Activated CD4-positive, alpha-beta T cell treated with anti-CD3 and anti-CD28 coated beads, Interleukin-2, amount 10 ng/mL, durations not matched to agents 7 days and 5 days (primary cell): ENCODE measurements around the gene MFAP2. TPM values are rescaled to one million over a fixed set of nuclear protein-coding genes. Genes with fewer than 3 reads are reported as not detected.

Source experiments
- CTCF ChIA-PET: fragments of 350-600 bp; sonication (Branson Sonifier 250); formaldehyde crosslinking; loops from one replicate; lab custom pipeline; 2021; ENCODE audit warnings: antibody characterized with exemption; lab: Charles Lee
- POLR2A ChIA-PET: fragments of 350-600 bp; sonication (Branson Sonifier 250); formaldehyde crosslinking; loops from one replicate; lab custom pipeline; 2021; ENCODE audit warnings: antibody characterized with exemption; lab: Charles Lee
- DNase-seq: peaks from one replicate; pipeline ENCODE4 v3.0.0-alpha.2; 2020
- H3K27ac Mint-ChIP-seq: one replicate; pipeline ENCODE4 v1.8.0; 2021; ENCODE audit warnings: mild to moderate bottlenecking, moderate library complexity, mixed read lengths
- H3K27me3 Mint-ChIP-seq: one replicate; pipeline ENCODE4 v1.8.0; 2021; ENCODE audit warnings: mixed read lengths
- H3K36me3 Mint-ChIP-seq: one replicate; pipeline ENCODE4 v1.8.0; 2021; ENCODE audit warnings: low read depth, mixed read lengths
- H3K4me1 Mint-ChIP-seq: one replicate; pipeline ENCODE4 v1.8.0; 2021; ENCODE audit warnings: mixed read lengths
- H3K4me3 Mint-ChIP-seq: one replicate; pipeline ENCODE4 v1.8.0; 2021; ENCODE audit warnings: mild to moderate bottlenecking, moderate library complexity, mixed read lengths
- H3K9me3 Mint-ChIP-seq: one replicate; pipeline ENCODE4 v1.8.0; 2021; ENCODE audit warnings: mixed read lengths
- total RNA-seq, 2 experiments: library from RNA; stranded (reverse); gene quantifications; one replicate each; pipeline ENCODE4 v1.2.3, GENCODE V29; 2021

MFAP2 gene
- total RNA-seq, 2 experiments from 2014 or later = not detected

DNA sequence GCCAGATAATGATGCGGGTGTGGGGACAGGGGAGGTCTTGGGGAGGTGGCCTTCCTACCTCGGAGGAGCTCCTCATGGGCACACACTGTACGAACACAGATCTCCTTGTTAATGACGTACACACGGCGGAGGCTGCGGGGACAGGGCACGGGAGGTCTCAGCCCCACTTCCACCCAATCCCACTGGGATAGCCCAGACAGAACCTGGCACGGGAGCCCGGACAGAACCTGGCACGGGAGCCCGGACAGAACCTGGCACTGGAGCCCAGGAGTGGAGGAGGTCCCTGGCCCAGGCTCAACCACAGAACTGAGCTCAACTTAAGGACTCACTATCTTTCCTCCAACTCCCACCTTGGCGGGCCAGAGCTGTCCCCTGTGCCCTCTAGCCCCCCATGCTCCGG lies 5.2 kb downstream of the MFAP2 start:
- no peaks in the 10 kb centered on the region for H3K9me3 Mint-ChIP-seq
- H3K27me3 Mint-ChIP-seq = peaks cover 8% of the 10 kb centered on the region
- no peaks in the 10 kb centered on the region for H3K36me3 Mint-ChIP-seq
- ChIA-PET CTCF (interaction anchor here (0.6 to 1.2 kb wide), 2 partner anchors 11 to 1929 kb away, joined by 3 read pairs; no protein-coding TSS in a partner anchor), POLR2A (no interaction called here)
- DNase-seq = no peak
- no peak overlapping the region for H3K27ac Mint-ChIP-seq
- H3K4me3 Mint-ChIP-seq = no peak overlapping the region
- no peaks in the 10 kb centered on the region for H3K4me1 Mint-ChIP-seq

DNA sequence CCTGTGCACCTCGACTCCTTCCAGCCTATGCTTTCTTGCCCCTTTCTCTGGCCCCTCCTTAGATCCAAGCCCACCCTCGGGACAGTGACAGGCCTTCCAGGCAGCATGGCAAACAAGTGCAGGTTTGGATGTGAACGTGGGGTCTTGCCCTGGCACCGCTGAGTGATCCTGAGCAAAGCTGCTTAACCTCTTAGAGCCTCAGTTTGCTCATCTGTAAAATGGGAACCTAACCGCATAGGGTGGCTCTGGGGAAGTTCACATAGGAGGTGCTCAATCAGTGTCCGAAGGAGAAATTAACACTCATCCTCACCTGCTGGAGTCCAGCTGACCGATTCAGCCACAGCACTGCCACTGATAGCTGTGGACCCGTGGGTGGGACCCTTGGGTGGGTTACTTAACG lies 7.2 kb downstream of the MFAP2 start:
- Mint-ChIP-seq H3K4me1 (no peaks in the 10 kb centered on the region), H3K4me3 (no peak overlapping the region), H3K9me3 (no peaks in the 10 kb centered on the region), H3K27ac (no peak overlapping the region), H3K36me3 (no peaks in the 10 kb centered on the region), H3K27me3 (no peaks in the 10 kb centered on the region)
- POLR2A ChIA-PET = no interaction called here
- CTCF ChIA-PET = no interaction called here
- DNase-seq = no peak

DNA sequence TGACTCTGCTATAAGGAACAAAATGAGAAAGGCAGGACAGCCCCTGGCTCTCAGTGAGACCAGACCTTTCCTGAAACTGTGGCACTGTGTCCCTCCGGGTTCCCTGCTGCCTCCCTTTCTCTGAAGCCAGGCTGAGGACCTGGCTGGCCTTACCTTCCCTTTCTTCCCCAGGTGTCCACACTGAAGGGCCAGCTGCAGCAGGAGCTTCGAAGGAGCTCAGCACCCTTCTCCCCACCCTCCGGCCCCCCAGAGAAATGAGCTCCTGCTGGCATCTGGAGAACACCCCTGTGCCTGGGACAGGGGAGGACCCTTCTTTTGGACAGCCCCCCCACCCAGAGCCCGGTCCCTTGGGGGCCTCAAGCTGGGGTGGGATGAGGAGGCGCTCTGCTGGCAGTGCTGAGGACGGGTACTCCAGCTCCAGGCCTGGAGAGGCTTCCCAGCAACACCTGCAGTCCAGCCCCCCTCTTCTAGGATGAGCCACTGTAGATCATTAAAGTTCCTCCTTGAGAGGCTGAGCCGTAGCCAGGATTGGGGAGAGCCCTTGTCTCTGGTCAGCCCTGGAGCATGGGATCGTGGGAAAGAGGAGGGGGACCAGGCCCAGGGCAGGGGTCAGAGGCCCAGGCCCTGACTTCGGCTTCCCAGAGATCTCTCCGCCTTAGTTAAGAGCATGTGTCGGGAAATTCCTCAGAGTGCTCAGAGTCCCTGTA lies 8.1 kb downstream of the MFAP2 start:
- no peak overlapping the region for H3K4me3 Mint-ChIP-seq
- no peaks in the 10 kb centered on the region for H3K4me1 Mint-ChIP-seq
- DNase-seq = no peak
- no peaks in the 10 kb centered on the region for H3K9me3 Mint-ChIP-seq
- CTCF ChIA-PET = interaction anchor here (1.4 kb wide), 1 partner anchor 12 kb away, joined by 4 read pairs; no protein-coding TSS in a partner anchor
- no peaks in the 10 kb centered on the region for H3K27me3 Mint-ChIP-seq
- no peaks in the 10 kb centered on the region for H3K36me3 Mint-ChIP-seq
- H3K27ac Mint-ChIP-seq = no peak overlapping the region
- POLR2A ChIA-PET = no interaction called here

DNA sequence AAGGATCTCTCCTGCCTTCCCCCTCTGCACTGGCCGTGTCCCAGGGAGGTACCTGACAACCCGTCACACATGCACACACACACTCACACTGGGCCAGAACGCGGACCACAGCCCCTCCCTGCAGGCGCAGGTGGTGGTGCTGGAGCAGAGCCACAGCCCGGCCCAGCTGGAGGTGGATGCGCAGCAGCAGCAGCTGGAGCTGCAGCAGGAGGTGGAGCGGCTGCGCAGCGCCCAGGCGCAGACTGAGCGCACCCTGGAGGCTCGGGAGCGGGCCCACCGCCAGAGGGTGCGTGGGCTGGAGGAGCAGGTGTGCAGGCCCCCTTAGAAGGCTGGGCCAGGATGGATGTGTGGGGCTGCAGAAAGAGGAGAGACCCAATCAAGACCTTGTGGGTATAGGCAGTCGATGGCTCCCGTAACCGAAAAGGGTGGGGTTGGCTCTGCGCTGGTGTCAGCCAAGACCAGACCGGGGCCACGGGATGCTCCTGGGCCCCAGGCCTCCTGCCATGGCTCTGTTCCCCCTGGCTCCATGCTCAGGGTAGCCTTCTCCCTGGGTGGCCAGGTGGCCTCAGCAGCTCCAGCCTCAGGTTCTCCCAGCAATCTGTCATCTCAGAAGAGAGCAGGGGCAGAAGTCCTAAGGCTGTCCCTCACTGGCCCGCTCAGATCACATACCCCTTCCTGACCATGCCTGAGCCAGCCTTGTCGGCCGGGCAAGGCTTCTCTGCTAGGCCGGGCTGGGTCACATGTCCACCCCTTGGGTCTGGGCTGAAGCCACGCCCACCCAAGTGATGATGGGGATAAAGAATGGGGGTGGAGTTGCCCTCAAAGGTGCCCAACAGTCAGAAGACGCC lies 8.9 kb downstream of the MFAP2 start:
- POLR2A ChIA-PET = no interaction called here

DNA sequence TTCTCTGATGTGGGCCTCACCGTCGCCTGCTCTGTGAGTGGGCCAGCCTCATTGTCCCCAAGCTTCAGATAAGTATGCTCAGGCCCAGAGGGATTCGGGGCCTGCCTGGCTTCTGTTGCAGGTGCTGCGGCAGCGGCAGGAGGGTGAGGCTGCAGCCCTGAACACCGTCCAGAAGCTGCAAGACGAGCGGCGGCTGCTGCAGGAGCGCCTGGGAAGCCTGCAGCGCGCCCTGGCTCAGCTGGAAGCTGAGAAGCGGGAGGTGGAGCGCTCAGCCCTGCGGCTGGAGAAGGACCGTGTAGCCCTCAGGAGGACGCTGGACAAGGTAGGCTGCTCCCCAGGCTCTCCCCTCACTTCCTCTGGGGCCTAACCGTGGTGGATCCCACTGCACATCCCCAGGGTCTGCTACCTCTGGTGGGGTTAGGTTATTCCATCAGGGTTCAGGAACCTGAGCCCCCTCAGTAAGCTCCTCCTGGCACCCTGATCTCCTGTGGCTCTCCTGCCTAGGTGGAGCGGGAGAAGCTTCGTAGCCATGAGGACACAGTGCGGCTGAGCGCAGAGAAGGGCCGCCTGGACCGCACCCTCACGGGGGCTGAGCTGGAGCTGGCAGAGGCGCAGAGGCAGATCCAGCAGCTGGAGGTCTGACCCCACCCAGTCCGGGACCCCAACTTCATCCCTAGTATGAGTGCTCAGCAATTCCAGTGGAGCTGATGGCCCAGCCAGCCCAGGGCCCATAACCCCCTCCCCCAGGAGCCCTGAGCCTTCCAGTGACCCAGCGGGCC lies 10.1 kb downstream of the MFAP2 start:
- H3K4me3 Mint-ChIP-seq = no peak overlapping the region
- ChIA-PET CTCF (interaction anchor here (1.1 to 1.4 kb wide), 2 partner anchors 10 to 51 kb away, joined by 3 to 6 read pairs; no protein-coding TSS in a partner anchor), POLR2A (no interaction called here)
- H3K9me3 Mint-ChIP-seq = no peaks in the 10 kb centered on the region
- no peaks in the 10 kb centered on the region for H3K4me1 Mint-ChIP-seq
- no peak for DNase-seq
- H3K27ac Mint-ChIP-seq = no peak overlapping the region
- no peaks in the 10 kb centered on the region for H3K36me3 Mint-ChIP-seq
- H3K27me3 Mint-ChIP-seq = no peaks in the 10 kb centered on the region

More for the DNA sequence above, 8.9 kb downstream of the MFAP2 start:
- H3K36me3 Mint-ChIP-seq = no peaks in the 10 kb centered on the region
- H3K4me3 Mint-ChIP-seq = no peak overlapping the region
- CTCF ChIA-PET = interaction anchor here (0.6 to 1.4 kb wide), 2 partner anchors 11 to 34 kb away, joined by 3 to 4 read pairs; no protein-coding TSS in a partner anchor
- H3K4me1 Mint-ChIP-seq = no peaks in the 10 kb centered on the region
- H3K27ac Mint-ChIP-seq = no peak overlapping the region
- no peaks in the 10 kb centered on the region for H3K27me3 Mint-ChIP-seq
- H3K9me3 Mint-ChIP-seq = no peaks in the 10 kb centered on the region
- no peak for DNase-seq

DNA sequence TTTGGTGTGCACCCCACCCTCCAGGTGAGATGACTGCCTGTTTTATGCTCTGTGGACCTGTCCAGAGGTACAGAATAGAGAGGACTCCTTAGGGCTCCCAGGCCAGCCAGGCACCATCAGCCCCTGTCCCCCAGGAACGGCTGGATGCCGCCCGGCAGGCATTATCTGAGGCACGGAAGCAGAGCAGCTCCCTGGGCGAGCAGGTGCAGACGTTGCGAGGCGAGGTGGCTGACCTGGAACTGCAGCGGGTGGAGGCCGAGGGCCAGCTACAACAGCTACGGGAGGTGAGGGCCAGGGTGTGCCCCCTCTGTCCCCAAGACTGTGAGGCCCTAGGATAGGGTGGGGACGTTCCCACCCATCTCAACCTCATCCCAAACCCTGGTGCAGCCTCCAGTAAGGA lies 10.8 kb downstream of the MFAP2 start:
- CTCF ChIA-PET = interaction anchor here (1.4 kb wide), 1 partner anchor 9 kb away, joined by 6 read pairs; no protein-coding TSS in a partner anchor

DNA sequence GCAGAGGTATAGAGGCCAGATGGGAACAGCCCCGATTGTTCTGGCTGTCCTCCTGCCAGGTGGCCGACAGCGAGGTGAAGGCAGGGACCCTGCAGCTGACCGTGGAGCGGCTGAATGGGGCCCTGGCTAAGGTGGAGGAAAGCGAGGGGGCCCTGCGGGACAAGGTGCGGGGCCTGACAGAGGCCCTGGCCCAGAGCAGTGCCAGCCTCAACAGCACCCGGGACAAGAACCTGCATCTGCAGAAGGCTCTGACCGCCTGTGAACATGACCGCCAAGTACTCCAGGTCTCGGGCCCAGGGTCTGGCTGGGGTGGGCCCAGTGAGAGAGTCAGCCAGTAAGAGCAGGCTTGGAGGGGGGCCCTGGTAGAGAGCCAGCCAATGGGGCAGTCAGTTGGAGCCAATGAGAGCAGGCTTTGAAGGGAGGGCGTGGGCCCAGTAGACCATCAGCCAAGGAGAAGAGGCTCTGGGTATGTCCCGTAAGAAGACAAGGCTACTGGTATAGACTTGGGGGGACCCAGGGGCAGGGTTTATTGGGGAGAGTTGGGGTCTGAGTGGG lies 11.3 kb downstream of the MFAP2 start:
- H3K4me3 Mint-ChIP-seq = no peak overlapping the region
- no peaks in the 10 kb centered on the region for H3K9me3 Mint-ChIP-seq
- no peak overlapping the region for H3K27ac Mint-ChIP-seq
- POLR2A ChIA-PET = no interaction called here
- CTCF ChIA-PET = no interaction called here
- H3K36me3 Mint-ChIP-seq = no peaks in the 10 kb centered on the region
- DNase-seq = no peak
- no peaks in the 10 kb centered on the region for H3K4me1 Mint-ChIP-seq
- H3K27me3 Mint-ChIP-seq = no peaks in the 10 kb centered on the region

More for the DNA sequence above, 10.8 kb downstream of the MFAP2 start:
- no peaks in the 10 kb centered on the region for H3K36me3 Mint-ChIP-seq
- no peak for DNase-seq
- H3K27ac Mint-ChIP-seq = no peak overlapping the region
- no peaks in the 10 kb centered on the region for H3K9me3 Mint-ChIP-seq
- POLR2A ChIA-PET = no interaction called here
- H3K4me3 Mint-ChIP-seq = no peak overlapping the region
- H3K4me1 Mint-ChIP-seq = no peaks in the 10 kb centered on the region
- H3K27me3 Mint-ChIP-seq = no peaks in the 10 kb centered on the region

DNA sequence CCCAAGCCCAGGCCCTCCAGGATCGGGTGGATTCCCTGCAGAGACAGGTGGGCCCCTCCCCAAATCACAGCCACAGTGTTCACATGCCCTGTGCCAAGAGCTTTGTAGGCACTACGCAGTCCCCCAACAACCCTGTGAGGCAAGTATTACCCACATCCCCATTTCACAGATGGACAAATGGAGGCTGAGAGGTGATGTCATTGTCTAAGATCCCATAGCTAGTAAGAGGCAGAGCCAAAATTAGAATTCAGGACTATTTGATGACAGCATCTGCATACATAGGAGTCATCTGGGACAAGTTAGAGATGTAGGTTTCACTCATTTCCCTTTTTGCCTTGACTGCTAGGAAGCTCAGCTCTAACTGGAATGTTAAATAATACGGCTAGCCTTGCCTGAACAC lies 12.0 kb downstream of the MFAP2 start:
- no peaks in the 10 kb centered on the region for H3K36me3 Mint-ChIP-seq
- no peaks in the 10 kb centered on the region for H3K9me3 Mint-ChIP-seq
- ChIA-PET CTCF (no interaction called here), POLR2A (no interaction called here)
- H3K4me1 Mint-ChIP-seq = no peaks in the 10 kb centered on the region
- no peak overlapping the region for H3K4me3 Mint-ChIP-seq
- no peak overlapping the region for H3K27ac Mint-ChIP-seq
- DNase-seq = no peak
- H3K27me3 Mint-ChIP-seq = no peaks in the 10 kb centered on the region

DNA sequence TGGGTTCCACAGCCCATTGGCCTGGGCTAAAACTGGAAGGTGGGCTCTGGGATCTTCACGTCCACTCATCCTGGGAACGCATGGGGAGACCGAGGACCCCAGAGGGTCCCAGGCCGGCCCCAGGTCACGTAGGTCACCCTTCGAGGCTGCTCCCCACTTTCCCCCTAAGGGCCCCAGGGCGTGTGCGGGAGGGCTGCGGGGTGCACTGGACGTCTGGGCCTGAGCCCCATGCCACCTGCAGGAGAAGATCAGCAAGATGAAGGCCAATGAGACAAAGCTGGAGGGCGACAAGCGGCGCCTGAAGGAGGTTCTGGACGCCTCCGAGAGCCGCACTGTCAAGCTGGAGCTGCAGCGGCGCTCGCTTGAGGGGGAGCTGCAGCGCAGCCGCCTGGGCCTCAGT lies 12.5 kb downstream of the MFAP2 start:
- Mint-ChIP-seq H3K4me1 (no peaks in the 10 kb centered on the region), H3K4me3 (no peak overlapping the region), H3K27ac (no peak overlapping the region), H3K27me3 (no peaks in the 10 kb centered on the region), H3K9me3 (no peaks in the 10 kb centered on the region), H3K36me3 (no peaks in the 10 kb centered on the region)
- no peak for DNase-seq
- CTCF ChIA-PET = no interaction called here
- POLR2A ChIA-PET = no interaction called here

DNA sequence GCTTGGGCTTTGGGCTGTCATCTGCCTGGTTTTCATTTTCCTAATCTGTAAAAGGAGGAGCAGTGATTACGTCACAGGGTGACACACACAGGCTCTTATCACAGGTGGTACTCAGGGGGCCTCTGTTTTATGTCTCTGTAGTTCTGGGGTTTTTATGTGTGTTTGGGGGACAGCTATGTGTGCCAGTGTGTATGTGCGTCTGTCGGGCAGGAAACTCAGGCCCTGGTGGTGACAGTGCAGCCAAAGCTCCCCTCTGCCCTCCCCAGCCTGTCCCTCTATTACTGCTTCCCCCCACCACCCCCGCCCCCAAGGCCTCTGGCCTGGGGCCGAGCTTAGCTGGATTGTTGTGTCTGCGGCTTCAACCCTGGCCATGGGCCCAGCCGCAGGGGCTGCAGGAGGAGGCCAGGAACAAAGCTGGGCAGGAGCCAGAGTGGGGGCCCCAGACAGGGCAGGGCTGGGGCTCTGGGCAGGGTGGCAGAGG lies 13.3 kb downstream of the MFAP2 start:
- H3K4me1 Mint-ChIP-seq = no peaks in the 10 kb centered on the region
- no peaks in the 10 kb centered on the region for H3K9me3 Mint-ChIP-seq
- CTCF ChIA-PET = interaction anchor here (0.6 to 1.3 kb wide), 5 partner anchors 9 to 262 kb away, joined by 3 read pairs; no protein-coding TSS in a partner anchor
- H3K27me3 Mint-ChIP-seq = no peaks in the 10 kb centered on the region
- DNase-seq = no peak
- no peak overlapping the region for H3K4me3 Mint-ChIP-seq
- no peak overlapping the region for H3K27ac Mint-ChIP-seq
- H3K36me3 Mint-ChIP-seq = no peaks in the 10 kb centered on the region
- POLR2A ChIA-PET = no interaction called here

DNA sequence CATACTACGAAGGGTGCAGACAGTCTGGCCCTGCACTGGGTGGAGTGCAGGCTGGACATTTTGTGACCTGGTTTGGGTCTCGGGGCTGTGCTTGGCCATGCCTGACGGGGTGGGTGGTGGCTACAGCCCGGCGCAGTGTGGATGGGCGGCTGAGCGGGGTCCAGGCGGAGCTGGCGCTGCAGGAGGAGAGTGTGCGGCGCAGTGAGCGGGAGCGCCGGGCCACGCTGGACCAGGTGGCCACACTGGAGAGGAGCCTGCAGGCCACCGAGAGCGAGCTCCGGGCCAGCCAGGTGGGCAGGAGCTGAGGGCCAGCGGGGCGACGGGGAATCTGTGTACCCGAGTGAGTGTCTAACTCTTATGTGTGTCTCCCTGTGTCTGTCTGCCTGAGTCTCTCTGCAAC lies 14.1 kb downstream of the MFAP2 start:
- H3K27ac Mint-ChIP-seq = no peak overlapping the region
- POLR2A ChIA-PET = no interaction called here
- no peaks in the 10 kb centered on the region for H3K36me3 Mint-ChIP-seq
- CTCF ChIA-PET = interaction anchor here (0.9 to 1.0 kb wide), 3 partner anchors 11 to 43 kb away, joined by 3 to 4 read pairs (median 3); no protein-coding TSS in a partner anchor
- H3K27me3 Mint-ChIP-seq = no peaks in the 10 kb centered on the region
- peaks cover 5% of the 10 kb centered on the region for H3K4me1 Mint-ChIP-seq
- H3K9me3 Mint-ChIP-seq = no peaks in the 10 kb centered on the region
- no peak for DNase-seq
- no peak overlapping the region for H3K4me3 Mint-ChIP-seq

DNA sequence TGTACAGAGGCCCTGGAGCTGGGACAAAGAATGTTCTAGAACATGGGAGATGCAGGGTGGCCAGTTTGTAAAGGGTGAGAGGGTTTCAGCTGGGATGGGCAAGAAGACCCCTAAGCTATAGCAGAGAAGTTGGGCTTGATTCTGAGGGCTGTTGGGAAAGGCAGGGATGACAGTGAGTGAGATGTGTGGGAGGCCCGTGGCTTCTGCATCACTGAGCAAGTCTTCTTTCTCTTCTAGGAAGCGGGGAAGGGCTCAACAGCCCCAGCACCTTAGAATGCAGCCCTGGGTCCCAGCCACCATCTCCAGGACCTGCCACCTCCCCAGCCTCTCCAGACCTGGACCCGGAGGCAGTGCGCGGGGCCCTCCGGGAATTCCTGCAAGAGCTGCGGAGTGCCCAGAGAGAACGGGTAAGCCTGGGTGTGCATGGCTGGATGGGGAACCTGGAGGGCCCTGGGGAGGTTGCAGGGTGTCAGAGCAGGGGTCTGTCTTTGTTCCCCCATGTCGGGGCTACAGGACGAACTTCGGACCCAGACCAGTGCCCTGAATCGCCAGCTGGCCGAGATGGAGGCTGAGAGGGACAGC lies 14.8 kb downstream of the MFAP2 start:
- peaks cover 8% of the 10 kb centered on the region for H3K4me1 Mint-ChIP-seq
- H3K4me3 Mint-ChIP-seq = no peak overlapping the region
- H3K36me3 Mint-ChIP-seq = no peaks in the 10 kb centered on the region
- no peak overlapping the region for H3K27ac Mint-ChIP-seq
- POLR2A ChIA-PET = no interaction called here
- DNase-seq = no peak
- H3K9me3 Mint-ChIP-seq = no peaks in the 10 kb centered on the region
- CTCF ChIA-PET = interaction anchor here (0.9 kb wide), 1 partner anchor 43 kb away, joined by 4 read pairs; no protein-coding TSS in a partner anchor
- H3K27me3 Mint-ChIP-seq = no peaks in the 10 kb centered on the region
